Heart left ventricle (tissue), 13 donors: ENCODE data around the gene CHEK2.
"Not testable (repeated sequence)": the region's sequence is repeated elsewhere in the genome, so short reads cannot be mapped to it uniquely, and the experiment has no call there.

Experiments
- CTCF ChIP-seq, 12 donors: fragments of 200-600 bp; sonication (generic) in 4 of 12; IDR thresholded peaks; one replicate each; pipeline versions ENCODE4 v1.5.0 to v1.8.0; 2018 to 2022; ENCODE audit warnings: antibody characterized with exemption in 12 of 12, mild to moderate bottlenecking in 5 of 12
- POLR2A ChIP-seq, 2 donors: fragments of 450-650 bp; IDR thresholded peaks; one replicate each; pipeline ENCODE4 v1.6.1; 2017; ENCODE audit warnings: antibody characterized with exemption in 2 of 2, mild to moderate bottlenecking in 2 of 2, moderate library complexity in 2 of 2
- donor health status: ischemic (EF 13 %, LVEDD 7.1; RV severe dilation, severe dysfunction).
- donor health status: DM: no; HTN: yes; CAD: no.
- donor health status: DM: no; HTN: no; CAD: no.
- donor health status: ischemic (EF 25% LVEDD 6.9; RV normal size, moderate dysfunction).
- donor health status: ischemic (EF 25% LVEDD 5.7; RV mildly dilated, moderate dysfunction).
- donor health status: ischemic (EF 35%, LVEDD 5.7; RV mildly dilated, moderate dysfunction).
- donor health status: nonischemic (EF 11% LVEDD 7.7; RV severe dilation, severe dysfunction).
- donor health status: DM: yes; HTN: yes; CAD: no.
- donor health status: PGD.
- donor health status: ischemic (EF 29% LVEDD 5.4; RV normal size, mild dysfunction).
- donor health status: nonischemic (EF 23%, LVEDD 6.1; RV moderate dilation, normal function).

- not testable (repeated sequence) for TF ChIP-seq POLR2A, CTCF (IDR thresholded peaks at IDR 0.05)
Observed at GRCh38 chr22:28693041-28693760, 48.4 kb downstream of the CHEK2 start.
